BJ (cell line): ENCODE data around the gene SRGAP1. TPM values are rescaled to one million over a fixed set of nuclear protein-coding genes. Genes with fewer than 3 reads are reported as not detected.

Experiments used
- CTCF ChIA-PET: fragments of 350-600 bp; formaldehyde crosslinking; extraction: SDS; loops from one replicate; lab custom pipeline; 2021; ENCODE audit warnings: antibody characterized with exemption, inconsistent platforms; lab: Yijun Ruan, JAX
- POLR2A ChIA-PET: fragments of 300-600 bp; sonication (Branson Sonifier 250); formaldehyde crosslinking; extraction: SDS; loops from one replicate; lab custom pipeline; 2021; ENCODE audit warnings: antibody characterized with exemption; lab: Charles Lee
- DNase-seq: peaks from one replicate; pipeline ENCODE4 v3.0.0-alpha.2; 2011; ENCODE audit warnings: low read depth
- H3K27me3 ChIP-seq: 2 replicates; pipeline ENCODE4 v1.6.0; 2011; ENCODE audit warnings: low read length; ENCODE audit not compliant: control insufficient read depth, insufficient read depth
- H3K36me3 ChIP-seq: 2 replicates; pipeline ENCODE4 v1.5.1; 2011; ENCODE audit warnings: low read length; ENCODE audit not compliant: control insufficient read depth, insufficient read depth
- H3K4me3 ChIP-seq: 2 replicates; pipeline ENCODE4 v1.5.1; 2011; ENCODE audit warnings: low read depth, mild to moderate bottlenecking, control low read depth, low read length
- CTCF ChIP-seq: IDR thresholded peaks from 2 replicates; pipeline ENCODE4 v1.5.1; 2011; ENCODE audit warnings: low read depth, mild to moderate bottlenecking, control low read depth, inconsistent platforms, low read length, moderate library complexity; ENCODE audit not compliant: insufficient read depth
- polyA plus RNA-seq: library from polyadenylated mRNA; depleted of rRNA; stranded (reverse); fragments of >200 nt; gene quantifications from 2 replicates; pipeline ENCODE4 v1.2.3, GENCODE V29; 2011

Gene SRGAP1
- polyA plus RNA-seq, 1 experiment, result 15.7 TPM

GRCh38 chr12:63811334-63811733 is 33.2 kb upstream of the SRGAP1 start:
- CTCF ChIA-PET, result interaction anchor here (1.1 to 1.2 kb wide), 2 partner anchors 9 kb away, joined by 4 to 6 read pairs; no protein-coding TSS in a partner anchor
- POLR2A ChIA-PET, result no interaction called here
- Histone ChIP-seq H3K36me3 (peaks cover 4% of the 10 kb centered on the region), H3K4me3 (no peak overlapping the region), H3K27me3 (no peaks in the 10 kb centered on the region)
- no peak for DNase-seq
- no peak for TF ChIP-seq CTCF

- no peaks in the 10 kb centered on the region for H3K27me3 ChIP-seq
- POLR2A ChIA-PET, result no interaction called here
- no peak for TF ChIP-seq CTCF
- CTCF ChIA-PET, result interaction anchor here (1.1 kb wide), 1 partner anchor 9 kb away, joined by 6 read pairs; no protein-coding TSS in a partner anchor
- H3K4me3 ChIP-seq, result no peak overlapping the region
- DNase-seq, result no peak
- peaks cover 4% of the 10 kb centered on the region for H3K36me3 ChIP-seq
Measured at GRCh38 chr12:63811755-63812154, 32.7 kb upstream of the SRGAP1 start.

- no peak for TF ChIP-seq CTCF
- H3K27me3 ChIP-seq, result no peaks in the 10 kb centered on the region
- no peaks in the 10 kb centered on the region for H3K36me3 ChIP-seq
- DNase-seq, result no peak
- CTCF ChIA-PET, result interaction anchor here (0.6 kb wide), 1 partner anchor 14 kb away, joined by 7 read pairs; no protein-coding TSS in a partner anchor
- POLR2A ChIA-PET, result no interaction called here
- H3K4me3 ChIP-seq, result no peak overlapping the region
Measured at GRCh38 chr12:63814146-63814772, 30.2 kb upstream of the SRGAP1 start.

- Histone ChIP-seq H3K4me3 (no peak overlapping the region), H3K27me3 (no peaks in the 10 kb centered on the region), H3K36me3 (no peaks in the 10 kb centered on the region)
- ChIA-PET CTCF (interaction anchor here (0.9 kb wide), 1 partner anchor 11 kb away, joined by 3 read pairs; no protein-coding TSS in a partner anchor), POLR2A (no interaction called here)
- no peak for DNase-seq
- TF ChIP-seq CTCF, result no peak
Measured at GRCh38 chr12:63815482-63815852, 29.0 kb upstream of the SRGAP1 start.

GRCh38 chr12:63816031-63816430 is 28.5 kb upstream of the SRGAP1 start:
- ChIA-PET CTCF (interaction anchor here (0.9 kb wide), 1 partner anchor 11 kb away, joined by 3 read pairs; no protein-coding TSS in a partner anchor), POLR2A (no interaction called here)
- Histone ChIP-seq H3K27me3 (no peaks in the 10 kb centered on the region), H3K36me3 (no peaks in the 10 kb centered on the region), H3K4me3 (no peak overlapping the region)
- no peak for TF ChIP-seq CTCF
- no peak for DNase-seq
